Measurements from ENCODE around the gene MAP3K4. TPM values are rescaled to one million over a fixed set of nuclear protein-coding genes. Genes with fewer than 3 reads are reported as not detected.

MAP3K4 gene
- total and polyA plus RNA-seq, 7 donors: 4.6 to 79.2 (median 22.7) TPM

DNA sequence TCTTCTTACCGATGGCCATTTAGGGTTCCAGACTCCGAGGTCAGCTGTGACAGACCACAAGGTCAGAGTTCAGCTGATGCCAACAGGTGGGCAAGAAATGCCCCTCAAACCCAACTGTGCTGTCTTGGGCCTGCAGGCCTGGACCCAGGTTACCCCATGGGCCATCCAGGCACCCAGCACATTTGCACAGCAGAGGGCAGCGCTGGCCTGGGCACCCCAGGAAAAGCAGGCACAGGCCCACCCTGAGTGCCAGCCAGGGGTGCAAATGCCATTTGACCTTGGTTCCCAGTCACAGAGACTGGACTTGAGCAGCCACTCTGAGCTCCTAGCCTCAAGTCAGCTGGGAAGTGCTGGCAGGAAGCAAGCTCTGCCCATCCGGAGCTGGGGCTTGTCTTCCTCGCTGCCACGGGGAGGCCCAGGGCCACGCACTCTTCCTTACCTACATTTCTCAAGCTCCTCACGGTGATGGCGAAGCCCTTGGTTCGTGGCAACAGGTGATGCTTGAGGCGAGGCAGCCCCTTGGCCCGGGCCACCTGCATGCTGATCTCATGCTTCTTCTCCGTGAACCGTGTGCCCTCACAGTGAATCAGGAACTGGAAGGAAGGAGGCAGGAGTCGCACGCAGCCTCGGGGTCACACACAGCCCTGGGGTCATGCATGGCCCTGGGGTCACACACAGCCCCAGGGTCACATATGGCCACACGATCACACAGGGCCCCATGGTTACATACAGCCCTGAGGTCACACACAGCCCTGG is 161.5 kb downstream of the MAP3K4 start:
- H3K27ac ChIP-seq: no peak overlapping the region
- no peaks in the 10 kb centered on the region for H3K9me3 ChIP-seq
- no peaks in the 10 kb centered on the region for H3K27me3 ChIP-seq
- intact Hi-C loops (cut with DNase I): no loop called here
- peaks cover 0 to 26% (median 7%) of the 10 kb centered on the region in 4 donors for H3K36me3 ChIP-seq
- TF ChIP-seq, protein P1, sequence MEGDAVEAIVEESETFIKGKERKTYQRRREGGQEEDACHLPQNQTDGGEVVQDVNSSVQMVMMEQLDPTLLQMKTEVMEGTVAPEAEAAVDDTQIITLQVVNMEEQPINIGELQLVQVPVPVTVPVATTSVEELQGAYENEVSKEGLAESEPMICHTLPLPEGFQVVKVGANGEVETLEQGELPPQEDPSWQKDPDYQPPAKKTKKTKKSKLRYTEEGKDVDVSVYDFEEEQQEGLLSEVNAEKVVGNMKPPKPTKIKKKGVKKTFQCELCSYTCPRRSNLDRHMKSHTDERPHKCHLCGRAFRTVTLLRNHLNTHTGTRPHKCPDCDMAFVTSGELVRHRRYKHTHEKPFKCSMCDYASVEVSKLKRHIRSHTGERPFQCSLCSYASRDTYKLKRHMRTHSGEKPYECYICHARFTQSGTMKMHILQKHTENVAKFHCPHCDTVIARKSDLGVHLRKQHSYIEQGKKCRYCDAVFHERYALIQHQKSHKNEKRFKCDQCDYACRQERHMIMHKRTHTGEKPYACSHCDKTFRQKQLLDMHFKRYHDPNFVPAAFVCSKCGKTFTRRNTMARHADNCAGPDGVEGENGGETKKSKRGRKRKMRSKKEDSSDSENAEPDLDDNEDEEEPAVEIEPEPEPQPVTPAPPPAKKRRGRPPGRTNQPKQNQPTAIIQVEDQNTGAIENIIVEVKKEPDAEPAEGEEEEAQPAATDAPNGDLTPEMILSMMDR (IDR thresholded peaks at IDR 0.05): peak in 1 of 4 experiments; percentile 9
- TF ChIP-seq EP300 (IDR thresholded peaks at IDR 0.05): no peak
- H3K4me3 ChIP-seq: no peak overlapping the region
- peak; percentile 67 for DNase-seq
- 93 to 94% methylated on average over 18 of the region's 18 CpGs for WGBS, 2 donors
- H3K4me1 ChIP-seq: no peaks in the 10 kb centered on the region

- WGBS, 2 donors: 92 to 95% methylated on average over 10 of the region's 10 CpGs
- H3K4me1 ChIP-seq: no peaks in the 10 kb centered on the region
- no peaks in the 10 kb centered on the region for H3K27me3 ChIP-seq
- peak; percentile 53 for DNase-seq
- TF ChIP-seq EP300 (IDR thresholded peaks at IDR 0.05) (no peak), POLR2A (IDR thresholded peaks at IDR 0.05) (no peak), POLR2AphosphoS5 (IDR thresholded peaks at IDR 0.05) (no peak)
- TF ChIP-seq, protein P1 (IDR thresholded peaks at IDR 0.05): no peak
- H3K27ac ChIP-seq: no peak overlapping the region
- H3K4me3 ChIP-seq: no peak overlapping the region
- H3K9me3 ChIP-seq: no peaks in the 10 kb centered on the region
- intact Hi-C loops (cut with DNase I): no loop called here
- H3K36me3 ChIP-seq: peaks cover 0 to 20% (median 6%) of the 10 kb centered on the region in 4 donors
Observed at GRCh38 chr6:161153725-161154124, 162.2 kb downstream of the MAP3K4 start.

- intact Hi-C loops (cut with DNase I): no loop called here
- H3K36me3 ChIP-seq: peaks cover 0 to 15% (median 6%) of the 10 kb centered on the region in 4 donors
- peak; percentile 52 for DNase-seq
- no peaks in the 10 kb centered on the region for H3K9me3 ChIP-seq
- no peaks in the 10 kb centered on the region for H3K27me3 ChIP-seq
- H3K4me1 ChIP-seq: peaks cover 0 to 2% (median 0%) of the 10 kb centered on the region in 4 donors
- H3K4me3 ChIP-seq: no peak overlapping the region
- no peak overlapping the region for H3K27ac ChIP-seq
- WGBS, 2 donors: 92 to 95% methylated on average over 13 of the region's 13 CpGs
- TF ChIP-seq POLR2A (IDR thresholded peaks at IDR 0.05) (no peak), POLR2AphosphoS5 (IDR thresholded peaks at IDR 0.05) (no peak), EP300 (IDR thresholded peaks at IDR 0.05) (no peak)
- TF ChIP-seq, protein P1 (IDR thresholded peaks at IDR 0.05): no peak
Observed at GRCh38 chr6:161154796-161155335, 163.3 kb downstream of the MAP3K4 start.

DNA sequence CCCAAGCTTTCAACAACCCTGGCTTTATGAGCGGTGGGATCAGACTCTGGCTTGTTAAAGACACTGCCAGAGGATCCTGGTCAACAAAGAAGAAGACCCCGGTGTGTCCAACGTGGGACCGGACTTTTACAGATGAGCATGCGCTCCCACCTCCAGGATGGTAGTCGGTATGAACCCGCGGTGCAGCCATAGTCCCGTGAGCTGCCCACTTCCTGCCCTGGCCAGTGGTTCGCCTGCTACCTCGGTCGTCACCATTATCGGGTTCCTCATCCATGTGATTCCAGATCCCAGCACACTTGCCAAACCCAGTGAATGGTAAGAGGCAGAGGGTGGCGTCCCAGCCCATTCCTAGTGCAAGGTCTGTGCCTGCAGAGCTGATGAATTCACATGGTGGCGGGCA is 169.6 kb downstream of the MAP3K4 start:
- intact Hi-C loops (cut with DNase I): loop anchor here (5.0 kb wide), 1 partner anchor 96 kb away; no protein-coding TSS in a partner anchor
- Histone ChIP-seq H3K27me3 (no peaks in the 10 kb centered on the region), H3K4me1 (peaks cover 0 to 30% (median 26%) of the 10 kb centered on the region in 4 donors), H3K4me3 (no peak overlapping the region), H3K36me3 (peaks cover 0 to 23% (median 0%) of the 10 kb centered on the region in 4 donors), H3K27ac (peak overlapping the region in 3 of 4 donors; percentile 42 to 76 (median 57)), H3K9me3 (no peaks in the 10 kb centered on the region)
- DNase-seq: peak; percentile 46
- TF ChIP-seq EP300 (IDR thresholded peaks at IDR 0.05) (no peak), POLR2AphosphoS5 (IDR thresholded peaks at IDR 0.05) (no peak), POLR2A (IDR thresholded peaks at IDR 0.05) (no peak)
- TF ChIP-seq, protein P1 (IDR thresholded peaks at IDR 0.05): no peak
- 96% methylated on average over 15 of the region's 15 CpGs for WGBS, 2 donors

Measured in sigmoid colon (tissue), 7 donors.